ENCODE measurements around the gene C15orf39. TPM values are rescaled to one million over a fixed set of nuclear protein-coding genes. Genes with fewer than 3 reads are reported as not detected.

Gene C15orf39
- total and polyA plus RNA-seq, 3 donors from 2014 or later = 167 to 321 (median 168) TPM

DNA sequence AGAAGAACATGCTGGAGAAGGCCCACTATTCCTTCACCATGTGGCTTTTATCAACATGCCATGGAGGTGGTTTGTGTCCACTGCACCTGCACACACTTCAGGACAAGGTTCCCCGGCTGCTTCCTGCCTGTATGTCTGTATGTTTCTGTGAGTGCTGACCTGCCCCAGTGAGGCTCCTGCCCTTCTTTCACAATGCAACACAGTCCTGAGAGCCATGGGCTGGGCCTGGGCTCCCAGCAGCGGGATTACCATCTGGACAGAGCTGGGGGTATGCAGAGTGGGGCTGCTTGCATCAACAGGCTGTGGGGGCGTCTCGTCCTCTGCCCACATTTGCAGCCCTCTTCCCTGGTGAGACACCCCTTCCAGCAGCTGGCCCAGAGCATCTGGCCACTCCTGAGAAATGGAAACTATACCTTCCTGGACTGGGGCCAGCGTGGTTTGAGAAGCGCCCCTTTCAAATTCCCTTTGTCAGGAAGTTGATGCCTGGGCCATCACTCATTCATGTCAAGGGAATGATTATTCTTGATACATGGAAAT is 29.3 kb upstream of the C15orf39 start:
- Histone ChIP-seq H3K9me3 (no peaks in the 10 kb centered on the region), H3K27ac (no peak overlapping the region), H3K4me1 (peaks cover 11% of the 10 kb centered on the region), H3K27me3 (no peaks in the 10 kb centered on the region), H3K36me3 (ENCODE audit: low read depth, missing control alignments) (no peaks in the 10 kb centered on the region), H3K4me3 (no peak overlapping the region)
- intact Hi-C loops (cut with DNase I; ENCODE audit: low total_unique reads) = no loop called here
- DNase-seq = no peak
- WGBS, 2 donors = 93 to 94% methylated on average over 6 of the region's 6 CpGs
- TF ChIP-seq CTCF (IDR thresholded peaks at IDR 0.05) (no peak), POLR2A (IDR thresholded peaks at IDR 0.05) (no peak)

- H3K27me3 ChIP-seq = no peaks in the 10 kb centered on the region
- peaks cover 28% of the 10 kb centered on the region for H3K4me1 ChIP-seq
- H3K9me3 ChIP-seq = no peaks in the 10 kb centered on the region
- H3K27ac ChIP-seq = no peak overlapping the region
- H3K4me3 ChIP-seq = no peak overlapping the region
- intact Hi-C loops (cut with DNase I; ENCODE audit: low total_unique reads) = no loop called here
- TF ChIP-seq CTCF (IDR thresholded peaks at IDR 0.05) (no peak), POLR2A (IDR thresholded peaks at IDR 0.05) (no peak)
- 67 to 91% methylated on average over 1 to 5 of the region's 5 CpGs for WGBS, 2 donors
- no peaks in the 10 kb centered on the region for H3K36me3 ChIP-seq (ENCODE audit: low read depth, missing control alignments)
- no peak for DNase-seq
Measured at GRCh38 chr15:75174102-75174501, 27.6 kb upstream of the C15orf39 start.

GRCh38 chr15:75174729-75175128 is 27.0 kb upstream of the C15orf39 start:
- H3K4me1 ChIP-seq = peaks cover 34% of the 10 kb centered on the region
- H3K27ac ChIP-seq = no peak overlapping the region
- no peaks in the 10 kb centered on the region for H3K9me3 ChIP-seq
- WGBS, 2 donors = 94 to 96% methylated on average over 10 of the region's 10 CpGs
- no peak for TF ChIP-seq POLR2A (IDR thresholded peaks at IDR 0.05)
- no peak for TF ChIP-seq CTCF (IDR thresholded peaks at IDR 0.05)
- no peak for DNase-seq
- no peaks in the 10 kb centered on the region for H3K36me3 ChIP-seq (ENCODE audit: low read depth, missing control alignments)
- no peaks in the 10 kb centered on the region for H3K27me3 ChIP-seq
- H3K4me3 ChIP-seq = no peak overlapping the region
- intact Hi-C loops (cut with DNase I; ENCODE audit: low total_unique reads) = no loop called here

DNA sequence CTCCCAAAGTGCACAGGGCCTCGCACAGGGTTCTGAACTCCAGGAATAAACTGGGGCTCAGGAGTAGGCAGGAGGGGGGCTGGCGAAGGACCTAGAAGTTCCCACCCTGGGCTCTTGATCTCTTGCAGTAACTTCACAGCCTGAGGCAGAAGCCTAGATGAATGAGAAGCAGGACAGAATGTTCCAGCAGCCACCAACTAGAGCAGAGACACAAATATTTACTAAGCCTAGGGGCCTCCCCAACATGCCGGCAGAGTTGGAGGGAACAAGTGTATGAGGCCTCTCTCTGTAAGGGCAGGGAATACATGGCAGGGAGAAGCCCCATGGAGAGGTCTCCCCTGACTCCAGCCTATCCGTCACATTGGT is 25.3 kb upstream of the C15orf39 start:
- Histone ChIP-seq H3K36me3 (ENCODE audit: low read depth, missing control alignments) (no peaks in the 10 kb centered on the region), H3K4me1 (peaks cover 47% of the 10 kb centered on the region), H3K4me3 (no peak overlapping the region), H3K27me3 (no peaks in the 10 kb centered on the region), H3K9me3 (no peaks in the 10 kb centered on the region), H3K27ac (peak overlapping the region; percentile 19 to 45)
- no peak for DNase-seq
- 68 to 72% methylated on average over 4 of the region's 4 CpGs for WGBS, 2 donors
- TF ChIP-seq CTCF (IDR thresholded peaks at IDR 0.05) = no peak
- no peak for TF ChIP-seq POLR2A (IDR thresholded peaks at IDR 0.05)
- intact Hi-C loops (cut with DNase I; ENCODE audit: low total_unique reads) = no loop called here

GRCh38 chr15:75177360-75178071 is 24.2 kb upstream of the C15orf39 start:
- no peak overlapping the region for H3K4me3 ChIP-seq
- H3K27ac ChIP-seq = peak overlapping the region; percentile 78 to 82
- H3K27me3 ChIP-seq = no peaks in the 10 kb centered on the region
- intact Hi-C loops (cut with DNase I; ENCODE audit: low total_unique reads) = no loop called here
- peaks cover 58% of the 10 kb centered on the region for H3K4me1 ChIP-seq
- WGBS, 2 donors = 43 to 57% methylated on average over 4 to 6 of the region's 6 CpGs
- no peaks in the 10 kb centered on the region for H3K36me3 ChIP-seq (ENCODE audit: low read depth, missing control alignments)
- no peak for DNase-seq
- H3K9me3 ChIP-seq = no peaks in the 10 kb centered on the region
- no peak for TF ChIP-seq CTCF (IDR thresholded peaks at IDR 0.05)
- no peak for TF ChIP-seq POLR2A (IDR thresholded peaks at IDR 0.05)
